Measurements from ENCODE around the gene MAP7.

GRCh38 chr6:136549300-136550044, 750 bp downstream of the MAP7 start:
- no peak for TF ChIP-seq CTCF (IDR thresholded peaks at IDR 0.05; ENCODE audit: low read depth, low read length, poor library complexity, severe bottlenecking)
- TF ChIP-seq EZH2phosphoT487 (IDR thresholded peaks at IDR 0.05; ENCODE audit: borderline replicate concordance, low read length) = no peak

Data from DOHH2 (cell line).